MG63 (cell line): ENCODE data around the gene LTBP2. TPM values are rescaled to one million over a fixed set of nuclear protein-coding genes. Genes with fewer than 3 reads are reported as not detected.
"Not testable (repeated sequence)": the region's sequence is repeated elsewhere in the genome, so short reads cannot be mapped to it uniquely, and the experiment has no call there.

Source experiments
- DNase-seq: peaks from one replicate; pipeline ENCODE4 v3.0.0-alpha.2; 2020
- H3K27me3 ChIP-seq: fragments of 250-450 bp; sonication (Bioruptor Pico); 2 replicates; pipeline ENCODE4 v1.5.1; 2020; ENCODE audit warnings: mild to moderate bottlenecking, moderate library complexity
- H3K36me3 ChIP-seq: fragments of 250-450 bp; sonication (Bioruptor Pico); 2 replicates; pipeline ENCODE4 v1.5.1; 2020; ENCODE audit warnings: mild to moderate bottlenecking, moderate library complexity
- H3K4me3 ChIP-seq: fragments of 250-450 bp; sonication (Bioruptor Pico); 2 replicates; pipeline ENCODE4 v1.5.1; 2020; ENCODE audit warnings: mild to moderate bottlenecking, moderate library complexity
- H3K9me3 ChIP-seq: fragments of 250-450 bp; sonication (Bioruptor Pico); 2 replicates; pipeline ENCODE4 v1.5.1; 2020; ENCODE audit warnings: mild to moderate bottlenecking, moderate library complexity
- total RNA-seq: library from RNA; depleted of rRNA; stranded (reverse); fragments of >200 nt; shearing (Covaris generic); gene quantifications from 2 replicates; pipeline ENCODE4 v1.2.3, GENCODE V29; 2014; ENCODE audit warnings: low replicate concordance

Gene LTBP2
- total RNA-seq, 1 experiment from 2014 or later = 4.5 TPM

DNA sequence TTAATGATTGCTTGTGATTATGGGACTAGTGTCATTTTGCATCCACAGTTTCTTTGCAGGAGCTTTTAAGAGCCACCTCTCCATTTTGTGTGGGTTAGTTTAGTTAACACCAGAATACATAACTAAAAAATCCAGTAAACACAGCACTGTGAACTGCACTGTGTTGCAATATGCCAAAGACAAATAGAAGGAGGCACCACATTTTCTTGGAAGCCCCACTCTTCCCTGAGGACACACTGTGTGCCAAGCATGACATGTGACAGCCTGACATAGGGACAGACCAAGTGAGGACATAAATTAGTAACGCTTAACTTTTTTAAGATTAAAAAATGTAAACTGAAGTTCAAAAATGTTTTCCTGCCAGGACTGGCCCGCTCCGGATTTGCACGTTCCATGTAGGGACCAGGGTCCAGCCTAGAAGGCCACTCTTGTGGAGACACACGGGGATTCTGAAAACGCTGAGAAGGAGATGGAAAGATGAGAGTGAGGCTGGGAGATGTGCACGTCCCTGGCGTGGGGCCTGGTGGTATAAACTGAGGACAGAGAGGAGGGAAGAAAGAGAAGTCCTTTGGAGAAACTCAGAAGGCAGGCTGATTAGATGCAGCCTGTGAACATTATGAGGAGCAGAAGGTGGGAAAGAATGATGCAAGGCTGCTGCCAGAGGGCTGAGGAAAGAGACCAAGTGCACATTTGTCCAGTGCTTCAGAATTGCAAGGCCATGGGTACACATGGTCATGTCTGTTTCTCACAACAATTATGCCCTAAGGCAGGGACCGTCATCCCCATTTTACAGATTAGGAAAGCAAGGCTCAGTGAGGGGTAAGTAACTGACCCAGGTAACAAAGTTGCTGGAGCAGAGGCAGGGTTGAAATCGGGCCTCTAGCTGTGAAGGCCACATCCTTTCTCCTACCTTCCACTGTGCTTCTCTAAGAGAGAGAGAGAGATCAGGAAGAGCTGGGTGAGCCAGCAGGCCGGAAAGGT lies 73.3 kb downstream of the LTBP2 start:
- Histone ChIP-seq H3K9me3 (no peaks in the 10 kb centered on the region), H3K36me3 (no peaks in the 10 kb centered on the region)
- no peak for DNase-seq

GRCh38 chr14:74536336-74536735 lies 75.7 kb downstream of the LTBP2 start:
- H3K27me3 ChIP-seq, H3K9me3 ChIP-seq, DNase-seq, H3K4me3 ChIP-seq, H3K36me3 ChIP-seq: not testable (repeated sequence)

More for the DNA sequence above, 73.3 kb downstream of the LTBP2 start:
- H3K27me3 ChIP-seq = no peaks in the 10 kb centered on the region
- no peak overlapping the region for H3K4me3 ChIP-seq

- H3K4me3 ChIP-seq = no peak overlapping the region
- H3K36me3 ChIP-seq = no peaks in the 10 kb centered on the region
- no peaks in the 10 kb centered on the region for H3K9me3 ChIP-seq
- H3K27me3 ChIP-seq = no peaks in the 10 kb centered on the region
- DNase-seq = no peak
These were observed 76.2 kb downstream of the LTBP2 start for GRCh38 chr14:74535756-74536325.

GRCh38 chr14:74533576-74533975 lies 78.5 kb downstream of the LTBP2 start:
- no peak for DNase-seq
- H3K4me3 ChIP-seq = no peak overlapping the region

DNA sequence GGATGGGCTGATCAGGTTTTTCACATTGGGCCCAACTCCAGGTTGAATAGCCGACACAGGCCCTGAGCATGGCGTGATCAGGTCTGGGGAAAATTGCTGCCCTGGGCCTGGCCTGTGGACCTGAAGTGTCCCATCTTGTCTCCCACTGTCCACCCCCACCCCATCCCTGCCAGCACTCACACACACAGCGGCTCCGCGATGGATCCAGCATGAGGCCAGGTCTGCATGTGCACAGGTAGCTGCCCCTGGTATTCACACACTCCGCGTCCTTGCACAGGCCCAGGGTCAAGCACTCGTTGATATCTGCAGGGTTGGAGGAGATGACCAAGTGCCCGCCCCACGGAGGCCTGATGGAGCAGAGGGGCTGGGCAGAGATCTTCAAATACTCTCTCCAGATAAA lies 79.8 kb downstream of the LTBP2 start:
- no peaks in the 10 kb centered on the region for H3K27me3 ChIP-seq
- H3K9me3 ChIP-seq = no peaks in the 10 kb centered on the region
- DNase-seq = no peak
- H3K4me3 ChIP-seq = no peak overlapping the region
- H3K36me3 ChIP-seq = no peaks in the 10 kb centered on the region

More at GRCh38 chr14:74533576-74533975, 78.5 kb downstream of the LTBP2 start:
- Histone ChIP-seq H3K9me3 (no peaks in the 10 kb centered on the region), H3K27me3 (no peaks in the 10 kb centered on the region), H3K36me3 (no peaks in the 10 kb centered on the region)

GRCh38 chr14:74531467-74531866 lies 80.6 kb downstream of the LTBP2 start:
- H3K27me3 ChIP-seq = no peaks in the 10 kb centered on the region
- H3K36me3 ChIP-seq = no peaks in the 10 kb centered on the region
- DNase-seq = peak; percentile 47

DNA sequence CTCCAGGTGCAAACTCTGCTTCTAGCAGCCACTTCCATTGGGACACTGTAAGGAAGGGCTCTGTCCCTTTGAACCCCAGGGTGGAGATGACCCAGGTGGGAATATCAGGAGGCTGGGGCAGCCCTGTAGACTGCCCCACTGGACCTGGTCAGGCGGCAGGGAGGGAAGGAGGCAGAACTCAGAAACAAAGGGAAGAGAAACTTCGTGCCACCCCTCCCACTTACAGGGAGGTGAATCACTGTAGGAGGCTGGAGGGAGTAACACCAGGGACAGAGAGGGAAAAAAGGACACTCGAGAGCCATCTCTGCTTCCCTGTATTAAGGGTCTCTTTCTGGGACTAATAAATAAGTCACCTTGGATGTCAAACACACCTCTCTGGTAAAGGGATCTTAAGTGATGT lies 81.0 kb downstream of the LTBP2 start:
- Histone ChIP-seq H3K4me3 (no peak overlapping the region), H3K9me3 (no peaks in the 10 kb centered on the region), H3K27me3 (no peaks in the 10 kb centered on the region), H3K36me3 (no peaks in the 10 kb centered on the region)
- DNase-seq = no peak

More at GRCh38 chr14:74531467-74531866, 80.6 kb downstream of the LTBP2 start:
- Histone ChIP-seq H3K4me3 (no peak overlapping the region), H3K9me3 (no peaks in the 10 kb centered on the region)

DNA sequence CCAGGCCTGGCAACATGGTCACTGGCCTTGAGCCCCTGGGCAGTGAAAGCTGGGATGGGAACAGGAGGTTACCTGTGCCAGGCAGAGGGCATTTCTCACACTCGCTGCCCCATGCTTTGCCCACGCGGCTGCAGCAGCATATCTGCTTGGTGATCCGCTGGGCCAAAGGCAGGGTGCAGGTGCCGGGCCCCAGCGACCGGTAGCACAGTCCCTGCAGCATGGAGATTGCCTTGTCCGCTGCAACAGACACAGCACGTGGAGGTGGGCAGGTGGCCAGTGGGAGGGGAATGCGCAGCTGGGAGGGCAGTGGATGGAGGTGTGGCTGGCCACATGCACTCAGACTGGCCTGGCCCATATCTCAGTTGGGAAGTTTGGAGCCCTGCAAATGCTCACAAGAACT lies 83.2 kb downstream of the LTBP2 start:
- H3K36me3 ChIP-seq = no peaks in the 10 kb centered on the region
- no peak for DNase-seq
- H3K27me3 ChIP-seq = no peaks in the 10 kb centered on the region
- H3K4me3 ChIP-seq = no peak overlapping the region
- H3K9me3 ChIP-seq = no peaks in the 10 kb centered on the region

DNA sequence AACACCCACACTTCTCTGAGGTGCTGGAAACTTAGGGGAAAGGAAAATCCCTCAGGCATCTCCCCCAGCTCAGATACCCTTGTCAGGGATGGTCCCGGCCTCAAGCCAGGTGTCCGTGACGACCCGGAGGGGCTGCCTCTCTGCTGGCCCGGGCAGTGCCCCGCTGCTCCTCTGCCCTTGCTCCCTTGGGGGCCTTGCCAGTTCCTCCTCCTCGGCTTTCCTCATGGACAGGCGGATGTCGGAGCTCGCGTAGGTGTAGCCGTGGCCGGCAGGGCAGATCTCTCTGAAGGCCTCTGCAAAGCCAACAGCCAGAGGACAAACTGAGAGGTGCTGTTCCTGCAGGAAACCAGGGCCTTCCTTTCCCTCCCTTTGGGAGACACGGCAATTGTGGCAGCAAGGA lies 83.6 kb downstream of the LTBP2 start:
- Histone ChIP-seq H3K36me3 (no peaks in the 10 kb centered on the region), H3K27me3 (no peaks in the 10 kb centered on the region), H3K9me3 (no peaks in the 10 kb centered on the region), H3K4me3 (no peak overlapping the region)
- no peak for DNase-seq

- no peaks in the 10 kb centered on the region for H3K27me3 ChIP-seq
- H3K36me3 ChIP-seq = no peaks in the 10 kb centered on the region
- H3K4me3 ChIP-seq = no peak overlapping the region
- H3K9me3 ChIP-seq = no peaks in the 10 kb centered on the region
- DNase-seq = no peak
These were observed 84.2 kb downstream of the LTBP2 start for GRCh38 chr14:74527736-74528280.

DNA sequence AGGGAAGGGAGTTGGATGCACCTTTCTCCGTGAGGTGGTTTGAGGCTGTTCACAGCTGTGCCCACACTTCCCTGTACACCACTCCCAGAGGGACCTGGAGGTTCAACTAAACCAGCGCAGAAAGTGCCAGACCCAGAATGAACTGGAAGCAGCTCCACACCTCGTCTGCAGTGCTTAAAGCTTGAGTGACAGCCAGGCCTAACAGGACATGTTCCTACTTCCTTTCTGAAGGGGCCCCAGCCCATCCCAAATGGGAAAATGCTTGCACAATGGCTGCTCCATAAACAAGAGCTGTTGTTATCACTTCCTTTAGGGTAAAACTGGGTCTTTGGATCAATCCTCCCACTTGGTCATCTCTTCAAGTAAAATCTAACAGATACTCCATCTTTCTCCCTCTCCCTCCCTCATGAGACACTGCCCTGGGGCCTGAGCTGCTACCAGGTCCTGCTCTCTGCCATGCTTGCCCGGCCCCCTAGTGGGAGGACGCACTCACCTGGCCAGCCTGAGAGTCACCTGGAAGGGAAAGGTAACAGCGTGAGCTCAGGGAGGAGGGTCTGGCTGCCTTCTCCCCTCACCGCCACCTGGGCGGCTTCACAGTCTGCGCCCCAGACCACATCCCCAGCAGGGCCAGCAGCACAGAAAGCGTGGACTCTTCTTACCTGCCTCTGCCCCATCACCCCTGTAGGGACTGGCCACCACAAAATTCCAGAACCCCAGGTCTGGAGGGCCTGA lies 85.0 kb downstream of the LTBP2 start:
- DNase-seq = no peak
- no peak overlapping the region for H3K4me3 ChIP-seq
- H3K27me3 ChIP-seq = no peaks in the 10 kb centered on the region
- H3K36me3 ChIP-seq = no peaks in the 10 kb centered on the region
- H3K9me3 ChIP-seq = no peaks in the 10 kb centered on the region

GRCh38 chr14:74525361-74525851 lies 86.6 kb downstream of the LTBP2 start:
- H3K36me3 ChIP-seq = no peaks in the 10 kb centered on the region
- no peaks in the 10 kb centered on the region for H3K27me3 ChIP-seq
- no peak overlapping the region for H3K4me3 ChIP-seq
- no peak for DNase-seq
- H3K9me3 ChIP-seq = no peaks in the 10 kb centered on the region

DNA sequence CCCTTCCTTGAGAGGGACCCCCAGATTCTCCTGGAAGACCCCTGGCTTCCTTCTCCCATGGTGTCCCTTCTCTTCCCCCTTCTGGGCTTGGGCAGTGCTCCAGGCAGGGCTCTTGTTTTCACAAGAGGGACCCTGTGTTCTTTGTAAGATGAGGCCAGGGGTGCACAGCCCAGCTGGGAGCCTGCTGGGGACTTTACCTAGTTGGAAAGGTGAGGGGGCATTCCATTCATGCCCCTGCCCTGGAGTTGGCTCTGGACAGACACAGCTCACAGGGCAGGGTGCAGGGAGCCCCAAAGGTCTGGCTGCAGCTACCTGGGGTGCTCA lies 87.3 kb downstream of the LTBP2 start:
- Histone ChIP-seq H3K9me3 (no peaks in the 10 kb centered on the region), H3K4me3 (no peak overlapping the region), H3K27me3 (no peaks in the 10 kb centered on the region), H3K36me3 (no peaks in the 10 kb centered on the region)
- DNase-seq = no peak

GRCh38 chr14:74524076-74524811 lies 87.8 kb downstream of the LTBP2 start:
- Histone ChIP-seq H3K4me3 (no peak overlapping the region), H3K36me3 (no peaks in the 10 kb centered on the region), H3K27me3 (no peaks in the 10 kb centered on the region), H3K9me3 (no peaks in the 10 kb centered on the region)
- peak; percentile 18 for DNase-seq

- Histone ChIP-seq H3K9me3 (no peaks in the 10 kb centered on the region), H3K36me3 (no peaks in the 10 kb centered on the region), H3K4me3 (no peak overlapping the region), H3K27me3 (no peaks in the 10 kb centered on the region)
- no peak for DNase-seq
These were observed 89.3 kb downstream of the LTBP2 start for GRCh38 chr14:74522740-74523139.

GRCh38 chr14:74521756-74522155 lies 90.3 kb downstream of the LTBP2 start:
- H3K36me3 ChIP-seq = no peaks in the 10 kb centered on the region

More at GRCh38 chr14:74521756-74522155, 90.3 kb downstream of the LTBP2 start:
- no peaks in the 10 kb centered on the region for H3K9me3 ChIP-seq
- H3K4me3 ChIP-seq = no peak overlapping the region
- no peak for DNase-seq
- H3K27me3 ChIP-seq = no peaks in the 10 kb centered on the region
